K562 (cell line): ENCODE data around the gene FRMD1. TPM values are rescaled to one million over a fixed set of nuclear protein-coding genes. Genes with fewer than 3 reads are reported as not detected.

Source experiments
- ATAC-seq: fragments of 200-7000 bp; cut with Tn5 transposase; 3 replicates; pipeline ENCODE4 v1.9.1; 2020; ENCODE audit warnings: moderate library complexity
- BruUV-seq: library from RNA; stranded (reverse); fragments of 400-500 nt; replicated peaks from 2 replicates; lab custom pipeline; 2021; lab: Mats Ljungman, UMichigan
- CTCF ChIA-PET: fragments of 300-600 bp; formaldehyde crosslinking; extraction: SDS; loops from one replicate; lab custom pipeline; 2021; ENCODE audit warnings: low intra/inter-chr PET ratio; lab: Yijun Ruan, JAX
- POLR2A ChIA-PET: fragments of 300-600, 350-650 bp; sonication (Branson Sonifier 250); formaldehyde crosslinking; extraction: SDS; loops from one replicate; lab custom pipeline; 2021; ENCODE audit warnings: antibody characterized with exemption, inconsistent platforms; lab: Yijun Ruan, JAX
- DNase-seq, 4 experiments: peaks; one replicate each; pipeline versions ENCODE4 v3.0.0 to v3.0.0-alpha.2; 2011 to 2018; ENCODE audit warnings: low spot score in 3 of 4, mixed read lengths in 3 of 4; ENCODE audit errors: extremely low read depth in 1 of 4
- FAIRE-seq: peaks from 2 replicates; lab custom pipeline; 2011; peaks lifted over from hg19 to GRCh38; lab: Jason Lieb, UNC
- H2AFZ ChIP-seq: 2 replicates; pipeline ENCODE4 v1.6.0; 2011; ENCODE audit warnings: low read depth, low read length, control low read depth, inconsistent platforms
- H3K27ac ChIP-seq: fragments of 200-600 bp; 3 replicates; pipeline ENCODE4 v1.8.0; 2011; ENCODE audit warnings: low read depth, mild to moderate bottlenecking, control low read depth, inconsistent platforms, low read length, moderate library complexity, mixed read lengths; ENCODE audit errors: extremely low read depth
- H3K27me3 ChIP-seq, 2 experiments: fragments of 300-600 bp in 1 of 2; 2 replicates in 1 of 2; 3 replicates in 1 of 2; pipeline versions ENCODE4 v1.6.0 to v1.8.0; 2011; ENCODE audit warnings: inconsistent platforms in 2 of 2, low read length in 2 of 2, mild to moderate bottlenecking in 1 of 2, mixed read lengths in 1 of 2, moderate library complexity in 1 of 2; ENCODE audit not compliant: control insufficient read depth in 2 of 2, insufficient read depth in 2 of 2
- H3K36me3 ChIP-seq: fragments of 300-600 bp; 3 replicates; pipeline ENCODE4 v1.8.0; 2011; ENCODE audit warnings: mild to moderate bottlenecking, low read length, inconsistent platforms; ENCODE audit not compliant: control insufficient read depth, insufficient read depth
- H3K4me1 ChIP-seq, 2 experiments: fragments of 200-600 bp in 1 of 2; replicated peaks in 1 of 2; 2 replicates in 1 of 2; 3 replicates in 1 of 2; pipeline versions ENCODE4 v1.5.1 to v1.8.0; 2011; ENCODE audit warnings: inconsistent platforms in 2 of 2, low read length in 2 of 2, mild to moderate bottlenecking in 1 of 2, mixed read lengths in 1 of 2, moderate library complexity in 1 of 2; ENCODE audit not compliant: control insufficient read depth in 2 of 2, insufficient read depth in 2 of 2
- H3K4me2 ChIP-seq: 2 replicates; pipeline ENCODE4 v1.6.1; 2011; ENCODE audit warnings: low read length, control low read depth, inconsistent platforms, mixed read lengths; ENCODE audit not compliant: insufficient read depth
- H3K4me3 ChIP-seq: fragments of 200-600 bp; sonication (generic), shearing (Covaris generic); 2 replicates; pipeline ENCODE4 v1.5.1; 2016; ENCODE audit warnings: control low read depth, inconsistent platforms
- H3K79me2 ChIP-seq: fragments of 200-600 bp; 3 replicates; pipeline ENCODE4 v1.8.0; 2011; ENCODE audit warnings: low read length, inconsistent platforms; ENCODE audit not compliant: control insufficient read depth, insufficient read depth
- H3K9ac ChIP-seq, 2 experiments: 2 replicates each; pipeline versions ENCODE4 v1.6.0 to v1.6.1; 2011; ENCODE audit warnings: low read depth in 2 of 2, low read length in 2 of 2, control low read depth in 1 of 2, inconsistent platforms in 1 of 2, mild to moderate bottlenecking in 1 of 2, mixed read lengths in 1 of 2; ENCODE audit not compliant: insufficient read depth in 1 of 2
- H3K9me1 ChIP-seq: one replicate; pipeline ENCODE4 v1.6.0; 2011; ENCODE audit warnings: inconsistent platforms, mild to moderate bottlenecking, low read length, moderate library complexity; ENCODE audit not compliant: control insufficient read depth, insufficient read depth
- H3K9me3 ChIP-seq: replicated peaks from 2 replicates; pipeline ENCODE4 v1.5.1; 2011; ENCODE audit warnings: low read depth, low read length, inconsistent platforms; ENCODE audit not compliant: control insufficient read depth, insufficient read depth
- H4K20me1 ChIP-seq: replicated peaks from 2 replicates; pipeline ENCODE4 v1.6.1; 2011; ENCODE audit warnings: low read length, inconsistent platforms, mixed read lengths; ENCODE audit not compliant: control insufficient read depth, insufficient read depth
- BRCA1 ChIP-seq, 2 experiments: fragments of 450-650 bp in 1 of 2; sonication (generic) in 1 of 2; formaldehyde crosslinking in 1 of 2; IDR thresholded peaks; 2 replicates each; pipeline versions ENCODE4 v1.5.0 to v1.6.1; 2017 to 2020; ENCODE audit warnings: mild to moderate bottlenecking in 1 of 2, missing genetic modification reagents in 1 of 2
- BRD4 ChIP-seq: fragments of 200-600 bp; sonication (generic); IDR thresholded peaks from 2 replicates; pipeline ENCODE4 v1.6.1; 2017; ENCODE audit warnings: inconsistent platforms
- CBFA2T2 ChIP-seq: fragments of 450-650 bp; conservative IDR thresholded peaks from 2 replicates; pipeline ENCODE4 v1.6.1; 2017; ENCODE audit warnings: mild to moderate bottlenecking
- GTF2E2 ChIP-seq: fragments of 200-800 bp; sonication (Bioruptor generic); IDR thresholded peaks from 2 replicates; pipeline ENCODE4 v1.6.1; 2016; ENCODE audit warnings: missing genetic modification characterization, missing compliant biosample characterization
- HDAC1 ChIP-seq, 2 experiments: fragments of 450-650 bp; IDR thresholded peaks; 2 replicates each; pipeline ENCODE4 v1.6.1; 2016 to 2017; ENCODE audit warnings: inconsistent platforms in 1 of 2, mild to moderate bottlenecking in 1 of 2, moderate library complexity in 1 of 2
- MECOM ChIP-seq: fragments of 250-450 bp; sonication (Bioruptor Pico); IDR thresholded peaks from 2 replicates; pipeline ENCODE4 v1.8.0; 2022; ENCODE audit warnings: inconsistent platforms
- PHB ChIP-seq: fragments of 250-450 bp; sonication (Bioruptor Pico); IDR thresholded peaks from 2 replicates; pipeline ENCODE4 v1.5.0; 2021
- TARDBP ChIP-seq: fragments of 450-650 bp; IDR thresholded peaks from 2 replicates; pipeline ENCODE4 v1.6.1; 2016
- TEAD4 ChIP-seq, 2 experiments: sonication (generic) in 1 of 2; formaldehyde crosslinking in 1 of 2; IDR thresholded peaks; 2 replicates each; pipeline versions ENCODE4 v1.6.1 to v1.8.0; 2012 to 2022; ENCODE audit warnings: borderline replicate concordance in 1 of 2, inconsistent platforms in 1 of 2, low read length in 1 of 2, mild to moderate bottlenecking in 1 of 2, missing genetic modification reagents in 1 of 2
- VEZF1 ChIP-seq: fragments of 200-800 bp; sonication (Bioruptor generic); IDR thresholded peaks from 2 replicates; pipeline ENCODE4 v1.6.1; 2017; ENCODE audit warnings: missing genetic modification characterization, missing compliant biosample characterization
- WHSC1 ChIP-seq: IDR thresholded peaks from one replicate; pipeline ENCODE4 v1.6.1; 2012; ENCODE audit warnings: low read length, control low read depth, inconsistent platforms
- ZNF143 ChIP-seq: sonication (generic); formaldehyde crosslinking; IDR thresholded peaks from 2 replicates; pipeline ENCODE4 v1.9.0; 2022; ENCODE audit warnings: mild to moderate bottlenecking, missing genetic modification reagents
- WGBS: fragments of 100-300 bp; shearing (Covaris generic); methylation state at CpG from one replicate; pipeline ENCODE4 v1.1.6; 2016; ENCODE audit warnings: low coverage, mixed read lengths; ENCODE audit not compliant: insufficient coverage; ENCODE audit errors: missing lambda C conversion rate; 5-methylcytosine and 5-hydroxymethylcytosine counted together
- in situ Hi-C: fragments of 300-500 bp; cut with MboI; formaldehyde crosslinking; loops from 4 replicates; pipeline ENCODE4 v1.15.0; 2018; ENCODE audit warnings: inconsistent platforms, mixed read lengths
- intact Hi-C: fragments of 100-400 bp; cut with micrococcal nuclease; formaldehyde crosslinking; loops from 2 replicates; pipeline ENCODE4 v1.14.2; 2022
- polyA plus RNA-seq, 8 experiments: library from polyadenylated mRNA; depleted of rRNA in 4 of 8; stranded (reverse) in 5 of 8; unstranded in 3 of 8; fragments of >200 nt; fragmentation: Nextera tagmentation in 2 of 8; fragmentation: Illumina TruSeq in 1 of 8; extraction: Ambion mirVana in 2 of 8; extraction: Trizol in 1 of 8; gene quantifications; 2 replicates each; pipeline versions ENCODE4 v1.2.1 to v1.2.3, GENCODE V29; 2011 to 2014; ENCODE audit warnings: inconsistent platforms in 1 of 8, missing spikeins in 1 of 8
- total RNA-seq, 7 experiments: library from RNA; depleted of rRNA in 6 of 7; stranded (reverse); fragments of >200 nt in 6 of 7; fragmentation: Illumina TruSeq in 2 of 7; extraction: Trizol in 2 of 7; gene quantifications; 2 replicates each; pipeline versions ENCODE4 v1.2.1 to v1.2.3, GENCODE V29; 2011 to 2021; ENCODE audit warnings: low replicate concordance in 1 of 7
- TF ChIP-seq, protein P1 (sequence below): sonication (generic); formaldehyde crosslinking; IDR thresholded peaks from 2 replicates; pipeline ENCODE4 v1.8.1; 2023; ENCODE audit warnings: mild to moderate bottlenecking, missing genetic modification reagents, moderate library complexity

Gene FRMD1
- total and polyA plus RNA-seq, 9 of the 15 experiments (the other 6 are each of a cell fraction or from before 2014, with no cell fraction given) = 0.01 to 0.04 (median 0.01) TPM; not detected in 6

DNA sequence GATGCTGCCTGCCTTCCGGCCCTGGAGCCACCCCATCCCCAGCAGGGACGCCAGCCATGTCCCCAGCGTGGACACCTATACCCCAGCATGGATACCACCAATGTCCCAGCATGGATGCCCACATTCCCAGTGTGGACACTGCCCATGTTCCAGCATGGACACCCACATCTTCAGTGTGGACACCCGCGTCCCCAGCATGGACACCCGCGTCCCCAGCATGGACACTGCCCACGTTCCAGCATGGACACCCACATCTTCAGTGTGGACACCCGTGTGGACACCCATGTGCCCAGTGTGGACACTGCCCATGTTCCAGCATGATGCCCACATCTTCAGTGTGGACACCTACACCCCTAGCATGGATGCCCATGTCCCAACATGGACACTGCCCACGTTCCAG is 7.1 kb upstream of the FRMD1 start:
- Histone ChIP-seq H3K4me1 (peaks cover 0 to 4% of the 10 kb centered on the region in 2 experiments; a peak in 2 of 5 replicates), H4K20me1 (peaks cover 20% of the 10 kb centered on the region), H3K9me1 (peaks cover 5% of the 10 kb centered on the region), H3K36me3 (no peaks in the 10 kb centered on the region), H3K4me3 (no peak overlapping the region), H3K9ac (no peak overlapping the region), H2AFZ (no peak overlapping the region), H3K27me3 (peaks cover 76 to 100% of the 10 kb centered on the region in 2 experiments), H3K4me2 (no peak overlapping the region), H3K79me2 (no peaks in the 10 kb centered on the region), H3K27ac (no peak overlapping the region), H3K9me3 (no peaks in the 10 kb centered on the region)
- ChIA-PET CTCF (no interaction called here), POLR2A (no interaction called here)
- no TSS peak for BruUV-seq
- no peak for DNase-seq
- intact Hi-C loops (no loop called here), in situ Hi-C loops (no loop called here)
- FAIRE-seq = no peak
- WGBS = 0% methylated on average over 10 of the region's 10 CpGs
- no peak for TF ChIP-seq BRD4
- no peak for TF ChIP-seq CBFA2T2
- TF ChIP-seq ZNF143 (CRISPR knock-in tag) = no peak
- no peak for TF ChIP-seq BRCA1 (IDR thresholded peaks at IDR 0.05)
- TF ChIP-seq BRCA1 (CRISPR knock-in tag; IDR thresholded peaks at IDR 0.05) = no peak
- TF ChIP-seq WHSC1 = no peak
- no peak for TF ChIP-seq TEAD4 (IDR thresholded peaks at IDR 0.05; ENCODE audit: low read length)
- TF ChIP-seq TEAD4 (CRISPR knock-in tag; IDR thresholded peaks at IDR 0.05; ENCODE audit: borderline replicate concordance) = no peak
- no peak for TF ChIP-seq HDAC1 (IDR thresholded peaks at IDR 0.05)
- no peak for TF ChIP-seq VEZF1 (CRISPR knock-in tag)
- no peak for TF ChIP-seq TARDBP
- TF ChIP-seq, protein P1, sequence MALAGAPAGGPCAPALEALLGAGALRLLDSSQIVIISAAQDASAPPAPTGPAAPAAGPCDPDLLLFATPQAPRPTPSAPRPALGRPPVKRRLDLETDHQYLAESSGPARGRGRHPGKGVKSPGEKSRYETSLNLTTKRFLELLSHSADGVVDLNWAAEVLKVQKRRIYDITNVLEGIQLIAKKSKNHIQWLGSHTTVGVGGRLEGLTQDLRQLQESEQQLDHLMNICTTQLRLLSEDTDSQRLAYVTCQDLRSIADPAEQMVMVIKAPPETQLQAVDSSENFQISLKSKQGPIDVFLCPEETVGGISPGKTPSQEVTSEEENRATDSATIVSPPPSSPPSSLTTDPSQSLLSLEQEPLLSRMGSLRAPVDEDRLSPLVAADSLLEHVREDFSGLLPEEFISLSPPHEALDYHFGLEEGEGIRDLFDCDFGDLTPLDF (CRISPR knock-in tag) = no peak
- no peak for TF ChIP-seq PHB
- no peak for TF ChIP-seq GTF2E2 (tag)
- TF ChIP-seq MECOM (CRISPR knock-in tag) = no peak
- ATAC-seq = no peak
